Mammary epithelial cell (primary cell): ENCODE data around the gene TENM4.

Source experiments
- EZH2 ChIP-seq: IDR thresholded peaks from 2 replicates; pipeline ENCODE4 v1.6.1; 2012; ENCODE audit warnings: low read length, inconsistent platforms, borderline replicate concordance
- TF ChIP-seq, protein P1 (sequence below), 2 donors: IDR thresholded peaks in 1 of 2; conservative IDR thresholded peaks in 1 of 2; 2 replicates each; pipeline ENCODE4 v1.5.1; 2011 to 2012; ENCODE audit warnings: inconsistent platforms in 2 of 2, low read length in 2 of 2, mild to moderate bottlenecking in 2 of 2, control low read depth in 1 of 2, low read depth in 1 of 2; ENCODE audit not compliant: insufficient read depth in 1 of 2; ENCODE audit errors: extremely low read depth in 1 of 2

DNA sequence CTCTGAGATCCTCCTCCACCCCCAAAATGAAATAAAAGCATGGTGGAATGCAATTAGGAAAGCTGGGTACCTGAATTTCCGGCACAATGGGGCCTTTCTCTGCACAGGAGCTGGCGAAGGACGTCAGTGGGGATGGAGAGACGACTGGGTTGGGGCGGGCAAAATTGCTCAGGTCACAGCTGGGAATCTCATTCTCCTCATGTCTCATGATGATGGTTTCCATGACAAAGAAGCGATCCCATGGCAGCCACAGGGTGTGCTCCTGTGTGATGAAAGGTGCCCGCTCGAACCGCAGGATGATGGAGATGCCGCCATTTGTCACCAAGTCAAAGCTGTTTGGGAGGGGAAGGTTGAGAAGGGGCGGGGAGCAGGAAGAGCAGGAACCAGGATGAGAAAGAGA is 708.6 kb downstream of the TENM4 start:
- TF ChIP-seq, protein P1, sequence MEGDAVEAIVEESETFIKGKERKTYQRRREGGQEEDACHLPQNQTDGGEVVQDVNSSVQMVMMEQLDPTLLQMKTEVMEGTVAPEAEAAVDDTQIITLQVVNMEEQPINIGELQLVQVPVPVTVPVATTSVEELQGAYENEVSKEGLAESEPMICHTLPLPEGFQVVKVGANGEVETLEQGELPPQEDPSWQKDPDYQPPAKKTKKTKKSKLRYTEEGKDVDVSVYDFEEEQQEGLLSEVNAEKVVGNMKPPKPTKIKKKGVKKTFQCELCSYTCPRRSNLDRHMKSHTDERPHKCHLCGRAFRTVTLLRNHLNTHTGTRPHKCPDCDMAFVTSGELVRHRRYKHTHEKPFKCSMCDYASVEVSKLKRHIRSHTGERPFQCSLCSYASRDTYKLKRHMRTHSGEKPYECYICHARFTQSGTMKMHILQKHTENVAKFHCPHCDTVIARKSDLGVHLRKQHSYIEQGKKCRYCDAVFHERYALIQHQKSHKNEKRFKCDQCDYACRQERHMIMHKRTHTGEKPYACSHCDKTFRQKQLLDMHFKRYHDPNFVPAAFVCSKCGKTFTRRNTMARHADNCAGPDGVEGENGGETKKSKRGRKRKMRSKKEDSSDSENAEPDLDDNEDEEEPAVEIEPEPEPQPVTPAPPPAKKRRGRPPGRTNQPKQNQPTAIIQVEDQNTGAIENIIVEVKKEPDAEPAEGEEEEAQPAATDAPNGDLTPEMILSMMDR (conservative IDR thresholded peaks at IDR 0.05 in 1 of 2, IDR thresholded peaks at IDR 0.05 in 1 of 2; ENCODE audit: extremely low read depth in 1 of 2, insufficient read depth in 1 of 2, low read depth in 1 of 2, low read length in 2 of 2) = no peak
- no peak for TF ChIP-seq EZH2
